Astrocyte of the cerebellum (primary cell): ENCODE measurements around the gene PPHLN1.

Experiments used
- DNase-seq: peaks from one replicate; pipeline ENCODE4 v3.0.0-alpha.2; 2011; ENCODE audit warnings: low read depth
- H3K4me3 ChIP-seq: 2 replicates; pipeline ENCODE4 v1.5.1; 2011; ENCODE audit warnings: mild to moderate bottlenecking, low read depth, low read length, moderate library complexity
- CTCF ChIP-seq: IDR thresholded peaks from 2 replicates; pipeline ENCODE4 v1.5.1; 2012; ENCODE audit warnings: low read length, low read depth, moderate library complexity, mild to moderate bottlenecking; ENCODE audit errors: missing control alignments
- in situ Hi-C: cut with HindIII; loops from 2 replicates; pipeline ENCODE4 v1.10.0; 2017; ENCODE audit warnings: low sequenced_read_pairs

Gene PPHLN1

GRCh38 chr12:42446761-42447160 is 120.8 kb downstream of the PPHLN1 start:
- no peak for DNase-seq
- TF ChIP-seq CTCF, result no peak
- in situ Hi-C loops, result no loop called here
- no peak overlapping the region for H3K4me3 ChIP-seq

- in situ Hi-C loops, result no loop called here
- no peak for TF ChIP-seq CTCF
- no peak for DNase-seq
- no peak overlapping the region for H3K4me3 ChIP-seq
Measured at GRCh38 chr12:42447371-42447786, 121.4 kb downstream of the PPHLN1 start.

GRCh38 chr12:42448841-42449240 is 122.9 kb downstream of the PPHLN1 start:
- no peak overlapping the region for H3K4me3 ChIP-seq
- DNase-seq, result no peak
- in situ Hi-C loops, result no loop called here
- TF ChIP-seq CTCF, result no peak

GRCh38 chr12:42450248-42450647 is 124.3 kb downstream of the PPHLN1 start:
- in situ Hi-C loops, result no loop called here
- no peak overlapping the region for H3K4me3 ChIP-seq
- TF ChIP-seq CTCF, result no peak
- no peak for DNase-seq

- in situ Hi-C loops, result no loop called here
Measured at GRCh38 chr12:42458575-42458974, 132.6 kb downstream of the PPHLN1 start.

GRCh38 chr12:42459336-42459847 is 133.4 kb downstream of the PPHLN1 start:
- no peak overlapping the region for H3K4me3 ChIP-seq
- DNase-seq, result no peak

More at GRCh38 chr12:42458575-42458974, 132.6 kb downstream of the PPHLN1 start:
- no peak for DNase-seq
- TF ChIP-seq CTCF, result no peak
- H3K4me3 ChIP-seq, result no peak overlapping the region

More at GRCh38 chr12:42459336-42459847, 133.4 kb downstream of the PPHLN1 start:
- in situ Hi-C loops, result no loop called here
- no peak for TF ChIP-seq CTCF
